GM12878 (cell line): Measurements from ENCODE around the gene AKNA. TPM values are rescaled to one million over a fixed set of nuclear protein-coding genes. Genes with fewer than 3 reads are reported as not detected.

Experiments used
- ATAC-seq: fragments of 200-7000 bp; cut with Tn5 transposase; 3 replicates; pipeline ENCODE4 v1.9.1; 2020; ENCODE audit warnings: mild to moderate bottlenecking, moderate library complexity
- BruUV-seq: library from RNA; stranded (reverse); fragments of 400-500 nt; replicated peaks from 2 replicates; lab custom pipeline; 2021; lab: Mats Ljungman, UMichigan
- CTCF ChIA-PET: fragments of 300-600 bp; sonication (Branson Sonifier 250); formaldehyde crosslinking; extraction: SDS; loops from one replicate; lab custom pipeline; 2021; ENCODE audit warnings: inconsistent platforms; lab: Yijun Ruan, JAX
- POLR2A ChIA-PET: fragments of 350-600 bp; formaldehyde crosslinking; extraction: SDS; loops from one replicate; lab custom pipeline; 2021; ENCODE audit warnings: inconsistent platforms; lab: Charles Lee
- RAD21 ChIA-PET: fragments of 300-600 bp; sonication (Branson Sonifier 250); formaldehyde crosslinking; loops from one replicate; lab custom pipeline; 2023; ENCODE audit warnings: antibody characterized with exemption; ENCODE audit not compliant: unreplicated experiment; lab: Charles Lee
- SMC1A ChIA-PET: fragments of 300-600 bp; sonication (Branson Sonifier 250); formaldehyde crosslinking; loops from one replicate; lab custom pipeline; 2023; ENCODE audit not compliant: unreplicated experiment, uncharacterized antibody; lab: Charles Lee
- DNase-seq: peaks from one replicate; pipeline ENCODE4 v3.0.0-alpha.2; 2011; ENCODE audit warnings: low read depth, low spot score
- FAIRE-seq: peaks from 3 replicates; lab custom pipeline; 2011; peaks lifted over from hg19 to GRCh38; lab: Jason Lieb, UNC
- H2AFZ ChIP-seq: 2 replicates; pipeline ENCODE4 v1.6.0; 2011; ENCODE audit warnings: low read depth, low read length, control low read depth; ENCODE audit not compliant: control insufficient read depth
- H3K27ac ChIP-seq: 2 replicates; pipeline ENCODE4 v1.5.1; 2011; ENCODE audit warnings: control low read depth; ENCODE audit not compliant: control insufficient read depth, insufficient read depth
- H3K27me3 ChIP-seq, 2 experiments: replicated peaks in 1 of 2; 2 replicates each; pipeline versions ENCODE4 v1.6.0 to v1.6.1; 2011; ENCODE audit warnings: low read length in 1 of 2; ENCODE audit not compliant: control insufficient read depth in 2 of 2, insufficient read depth in 2 of 2
- H3K36me3 ChIP-seq, 2 experiments: 2 replicates each; pipeline ENCODE4 v1.5.1; 2011; ENCODE audit warnings: low read length in 1 of 2; ENCODE audit not compliant: control insufficient read depth in 2 of 2, insufficient read depth in 2 of 2
- H3K4me1 ChIP-seq: 2 replicates; pipeline ENCODE4 v1.6.1; 2011; ENCODE audit warnings: mild to moderate bottlenecking, low read length, moderate library complexity, mixed read lengths; ENCODE audit not compliant: control insufficient read depth, insufficient read depth
- H3K4me2 ChIP-seq: 2 replicates; pipeline ENCODE4 v1.6.0; 2011; ENCODE audit warnings: control low read depth; ENCODE audit not compliant: control insufficient read depth, insufficient read depth
- H3K4me3 ChIP-seq: fragments of 200-600 bp; sonication (generic); 2 replicates; pipeline ENCODE4 v1.5.1; 2016
- H3K79me2 ChIP-seq: 2 replicates; pipeline ENCODE4 v1.6.0; 2011; ENCODE audit warnings: low read length; ENCODE audit not compliant: control insufficient read depth, insufficient read depth
- H3K9ac ChIP-seq: 2 replicates; pipeline ENCODE4 v1.8.0; 2011; ENCODE audit warnings: low read length, control low read depth, mixed read lengths; ENCODE audit not compliant: control insufficient read depth, insufficient read depth
- H3K9me3 ChIP-seq: replicated peaks from 3 replicates; pipeline ENCODE4 v1.5.1; 2011; ENCODE audit warnings: mild to moderate bottlenecking, low read length; ENCODE audit not compliant: control insufficient read depth, insufficient read depth
- H4K20me1 ChIP-seq: 2 replicates; pipeline ENCODE4 v1.6.0; 2011; ENCODE audit not compliant: control insufficient read depth, insufficient read depth
- ATF7 ChIP-seq: fragments of 450-650 bp; IDR thresholded peaks from 2 replicates; pipeline ENCODE4 v1.6.1; 2016; ENCODE audit warnings: low read depth, mild to moderate bottlenecking
- BACH1 ChIP-seq: fragments of 450-650 bp; IDR thresholded peaks from 2 replicates; pipeline ENCODE4 v1.6.1; 2017; ENCODE audit warnings: mild to moderate bottlenecking, borderline replicate concordance
- BMI1 ChIP-seq: fragments of 450-650 bp; IDR thresholded peaks from 2 replicates; pipeline ENCODE4 v1.6.1; 2016; ENCODE audit warnings: mild to moderate bottlenecking, moderate library complexity, borderline replicate concordance
- GATAD2B ChIP-seq: fragments of 450-650 bp; conservative IDR thresholded peaks from 2 replicates; pipeline ENCODE4 v1.6.1; 2017; ENCODE audit warnings: low read depth, mild to moderate bottlenecking, moderate library complexity
- KLF5 ChIP-seq: fragments of 450-650 bp; IDR thresholded peaks from 2 replicates; pipeline ENCODE4 v1.6.1; 2014; ENCODE audit warnings: mild to moderate bottlenecking; ENCODE audit not compliant: partially characterized antibody
- MTA2 ChIP-seq: fragments of 450-650 bp; IDR thresholded peaks from 2 replicates; pipeline ENCODE4 v1.6.1; 2016; ENCODE audit warnings: low read depth, mild to moderate bottlenecking, moderate library complexity
- NBN ChIP-seq: fragments of 450-650 bp; IDR thresholded peaks from 2 replicates; pipeline ENCODE4 v1.6.1; 2016
- POLR2AphosphoS2 ChIP-seq: IDR thresholded peaks from 2 replicates; pipeline ENCODE4 v1.6.1; 2011; ENCODE audit warnings: low read depth, mild to moderate bottlenecking, low read length, improper control_type of control experiment, moderate library complexity
- POU2F2 ChIP-seq: IDR thresholded peaks from 3 replicates; pipeline ENCODE4 v1.6.1; 2011; ENCODE audit warnings: low read depth, mild to moderate bottlenecking, low read length, borderline replicate concordance
- SP1 ChIP-seq: IDR thresholded peaks from one replicate; pipeline ENCODE4 v1.6.1; 2011; ENCODE audit warnings: low read depth, low read length
- TCF12 ChIP-seq: IDR thresholded peaks from 2 replicates; pipeline ENCODE4 v1.6.1; 2011; ENCODE audit warnings: low read depth, mild to moderate bottlenecking, low read length
- ZNF207 ChIP-seq: fragments of 450-650 bp; IDR thresholded peaks from 2 replicates; pipeline ENCODE4 v1.6.1; 2014; ENCODE audit warnings: antibody characterized with exemption, mild to moderate bottlenecking, borderline replicate concordance
- ZSCAN29 ChIP-seq: fragments of 450-650 bp; IDR thresholded peaks from 2 replicates; pipeline ENCODE4 v1.6.1; 2017; ENCODE audit warnings: mild to moderate bottlenecking, moderate library complexity
- ZZZ3 ChIP-seq: IDR thresholded peaks from 2 replicates; pipeline ENCODE4 v1.6.1; 2011; ENCODE audit warnings: low read depth; ENCODE audit not compliant: control insufficient read depth, insufficient read length
- WGBS: methylation state at CpG from one replicate; pipeline ENCODE4 v1.1.6; 2016; ENCODE audit warnings: low lambda C conversion rate; ENCODE audit not compliant: insufficient replicate concordance, insufficient coverage; ENCODE audit errors: missing lambda C conversion rate; 5-methylcytosine and 5-hydroxymethylcytosine counted together
- in situ Hi-C: fragments of 300-500 bp; cut with MboI; formaldehyde crosslinking; loops from 9 replicates; pipeline ENCODE4 v1.14.3; 2018; ENCODE audit warnings: mixed read lengths
- intact Hi-C: fragments of 100-400 bp; cut with micrococcal nuclease; formaldehyde crosslinking; loops from one replicate; pipeline ENCODE4 v1.14.2; 2022; ENCODE audit not compliant: unreplicated experiment
- polyA plus RNA-seq, 11 experiments: library from polyadenylated mRNA; depleted of rRNA in 4 of 11; unstranded in 6 of 11; stranded (reverse) in 5 of 11; fragments of >200 nt; fragmentation: Nextera tagmentation in 4 of 11; fragmentation: Illumina TruSeq in 1 of 11; extraction: Ambion mirVana in 4 of 11; extraction: Trizol in 1 of 11; gene quantifications; 1 replicate in 1 of 11; 2 replicates in 10 of 11; pipeline versions ENCODE4 v1.2.1 to v1.2.3, GENCODE V29; 2011 to 2016; ENCODE audit warnings: inconsistent platforms in 2 of 11, missing spikeins in 2 of 11, low read depth in 1 of 11
- total RNA-seq, 4 experiments: library from RNA; depleted of rRNA in 3 of 4; stranded (reverse); fragments of >200 nt in 3 of 4; fragmentation: Illumina TruSeq in 1 of 4; extraction: Trizol in 1 of 4; gene quantifications; 2 replicates each; pipeline versions ENCODE4 v1.2.1 to v1.2.3, GENCODE V29; 2013 to 2021
- TF ChIP-seq, protein P1 (sequence below): fragments of 450-650 bp; IDR thresholded peaks from 2 replicates; pipeline ENCODE4 v1.6.1; 2016; ENCODE audit warnings: mild to moderate bottlenecking, moderate library complexity, borderline replicate concordance

Gene AKNA
- total and polyA plus RNA-seq, 10 of the 15 experiments (the other 5 are each of a cell fraction or from before 2014, with no cell fraction given) = 1.6 to 132 (median 35.3) TPM

DNA sequence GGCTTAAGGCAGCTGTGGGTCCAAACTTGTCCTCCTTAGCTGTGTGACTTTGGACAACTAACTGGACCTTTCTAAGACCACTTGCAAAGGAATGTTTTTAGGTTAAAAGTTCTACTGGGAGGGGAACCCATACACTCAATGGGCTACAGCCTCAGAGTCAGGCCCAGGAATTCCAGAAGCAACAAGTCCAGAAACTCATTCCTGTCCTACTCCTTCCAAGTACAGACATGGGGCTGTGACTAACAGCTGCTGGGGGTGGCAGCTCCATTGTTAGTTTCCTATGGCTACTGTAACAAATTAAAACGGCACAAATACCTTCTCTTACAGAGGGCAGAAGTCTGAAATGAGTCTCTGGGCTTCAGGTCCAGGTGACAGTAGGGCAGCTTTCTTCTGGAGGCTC lies 12.4 kb upstream of the AKNA start:
- H4K20me1 ChIP-seq = no peaks in the 10 kb centered on the region
- H3K9me3 ChIP-seq = no peaks in the 10 kb centered on the region
- ChIA-PET RAD21 (interaction anchor here (1.2 to 8.9 kb wide), 3 partner anchors 15 to 191 kb away, joined by 3 to 136 read pairs (median 3); partner anchors contain the start of gene AKNA), CTCF (interaction anchor here (1.0 to 1.8 kb wide), 6 partner anchors 10 to 261 kb away, joined by 3 to 7 read pairs (median 4); no protein-coding TSS in a partner anchor), SMC1A (interaction anchor here (0.8 to 1.8 kb wide), 6 partner anchors 13 to 280 kb away, joined by 3 to 4 read pairs (median 3); partner anchors contain the start of gene AKNA), POLR2A (interaction anchor here (0.7 to 1.4 kb wide), 2 partner anchors 53 to 219 kb away, joined by 3 to 4 read pairs; no protein-coding TSS in a partner anchor)
- in situ Hi-C loops = no loop called here
- peaks cover 0 to 5% of the 10 kb centered on the region in 2 experiments; a peak in 2 of 4 replicates for H3K36me3 ChIP-seq
- no TSS peak for BruUV-seq
- DNase-seq = no peak
- H3K27ac ChIP-seq = no peak overlapping the region
- 0% methylated on average over 1 of the region's 1 CpG for WGBS
- ATAC-seq = no peak
- H3K27me3 ChIP-seq = no peaks in the 10 kb centered on the region
- FAIRE-seq = no peak
- no peak overlapping the region for H3K4me3 ChIP-seq
- no peak overlapping the region for H3K4me2 ChIP-seq
- peaks cover 25% of the 10 kb centered on the region for H3K79me2 ChIP-seq
- intact Hi-C loops = no loop called here
- no peak overlapping the region for H3K9ac ChIP-seq
- TF ChIP-seq POLR2AphosphoS2 (no peak), POU2F2 (no peak), NBN (no peak), TCF12 (no peak), KLF5 (no peak)
- TF ChIP-seq, all 136 proteins: peak for 0
- Histone ChIP-seq H2AFZ (no peak overlapping the region), H3K4me1 (peaks cover 19% of the 10 kb centered on the region)

DNA sequence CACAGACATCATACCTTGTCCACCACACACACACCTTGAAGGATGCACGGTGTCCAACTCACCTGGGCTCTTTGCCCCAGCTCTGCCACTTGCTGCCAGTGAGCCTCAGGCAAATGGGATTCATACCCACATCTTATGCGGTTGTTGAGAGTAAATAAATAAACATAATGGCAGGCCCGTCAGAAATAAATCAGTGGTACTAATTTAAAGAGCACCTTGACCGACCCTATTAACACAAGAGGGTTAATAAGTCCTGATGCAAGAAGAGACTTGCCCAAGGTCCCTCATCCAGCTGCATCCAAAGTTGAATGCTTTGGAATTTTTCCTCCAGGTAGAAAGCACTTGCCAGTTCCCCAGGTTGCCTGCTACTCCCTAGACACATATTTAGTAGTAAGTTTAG lies 11.6 kb upstream of the AKNA start:
- ATAC-seq (no peak), DNase-seq (no peak), FAIRE-seq (no peak)
- Histone ChIP-seq H3K27me3 (no peaks in the 10 kb centered on the region), H3K79me2 (peaks cover 33% of the 10 kb centered on the region), H3K9ac (no peak overlapping the region), H4K20me1 (no peaks in the 10 kb centered on the region), H3K4me2 (no peak overlapping the region), H3K4me3 (no peak overlapping the region), H3K27ac (no peak overlapping the region), H3K36me3 (peaks cover 0 to 5% of the 10 kb centered on the region in 2 experiments; a peak in 2 of 4 replicates), H2AFZ (no peak overlapping the region), H3K9me3 (no peaks in the 10 kb centered on the region), H3K4me1 (peaks cover 24% of the 10 kb centered on the region)
- POLR2A ChIA-PET = interaction anchor here (0.6 to 1.4 kb wide), 3 partner anchors 9 to 219 kb away, joined by 4 to 7 read pairs (median 5); no protein-coding TSS in a partner anchor
- intact Hi-C loops (no loop called here), in situ Hi-C loops (no loop called here)
- no TSS peak for BruUV-seq
- 42% methylated on average over 4 of the region's 4 CpGs for WGBS
- CTCF ChIA-PET = interaction anchor here (1.0 to 5.5 kb wide), 7 partner anchors 9 to 262 kb away, joined by 3 to 49 read pairs (median 5); partner anchors contain the start of gene AKNA
- SMC1A ChIA-PET = interaction anchor here (0.7 to 1.4 kb wide), 4 partner anchors 12 to 281 kb away, joined by 3 read pairs; partner anchors contain the start of gene AKNA
- RAD21 ChIA-PET = interaction anchor here (1.2 to 8.9 kb wide), 3 partner anchors 14 to 192 kb away, joined by 3 to 136 read pairs (median 3); partner anchors contain the start of gene AKNA
- TF ChIP-seq BMI1 (no peak), ZZZ3 (no peak), MTA2 (no peak), BACH1 (no peak), SP1 (no peak), GATAD2B (no peak), ATF7 (no peak), ZNF207 (no peak), ZSCAN29 (no peak)
- TF ChIP-seq, protein P1, sequence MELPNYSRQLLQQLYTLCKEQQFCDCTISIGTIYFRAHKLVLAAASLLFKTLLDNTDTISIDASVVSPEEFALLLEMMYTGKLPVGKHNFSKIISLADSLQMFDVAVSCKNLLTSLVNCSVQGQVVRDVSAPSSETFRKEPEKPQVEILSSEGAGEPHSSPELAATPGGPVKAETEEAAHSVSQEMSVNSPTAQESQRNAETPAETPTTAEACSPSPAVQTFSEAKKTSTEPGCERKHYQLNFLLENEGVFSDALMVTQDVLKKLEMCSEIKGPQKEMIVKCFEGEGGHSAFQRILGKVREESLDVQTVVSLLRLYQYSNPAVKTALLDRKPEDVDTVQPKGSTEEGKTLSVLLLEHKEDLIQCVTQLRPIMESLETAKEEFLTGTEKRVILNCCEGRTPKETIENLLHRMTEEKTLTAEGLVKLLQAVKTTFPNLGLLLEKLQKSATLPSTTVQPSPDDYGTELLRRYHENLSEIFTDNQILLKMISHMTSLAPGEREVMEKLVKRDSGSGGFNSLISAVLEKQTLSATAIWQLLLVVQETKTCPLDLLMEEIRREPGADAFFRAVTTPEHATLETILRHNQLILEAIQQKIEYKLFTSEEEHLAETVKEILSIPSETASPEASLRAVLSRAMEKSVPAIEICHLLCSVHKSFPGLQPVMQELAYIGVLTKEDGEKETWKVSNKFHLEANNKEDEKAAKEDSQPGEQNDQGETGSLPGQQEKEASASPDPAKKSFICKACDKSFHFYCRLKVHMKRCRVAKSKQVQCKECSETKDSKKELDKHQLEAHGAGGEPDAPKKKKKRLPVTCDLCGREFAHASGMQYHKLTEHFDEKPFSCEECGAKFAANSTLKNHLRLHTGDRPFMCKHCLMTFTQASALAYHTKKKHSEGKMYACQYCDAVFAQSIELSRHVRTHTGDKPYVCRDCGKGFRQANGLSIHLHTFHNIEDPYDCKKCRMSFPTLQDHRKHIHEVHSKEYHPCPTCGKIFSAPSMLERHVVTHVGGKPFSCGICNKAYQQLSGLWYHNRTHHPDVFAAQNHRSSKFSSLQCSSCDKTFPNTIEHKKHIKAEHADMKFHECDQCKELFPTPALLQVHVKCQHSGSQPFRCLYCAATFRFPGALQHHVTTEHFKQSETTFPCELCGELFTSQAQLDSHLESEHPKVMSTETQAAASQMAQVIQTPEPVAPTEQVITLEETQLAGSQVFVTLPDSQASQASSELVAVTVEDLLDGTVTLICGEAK = no peak
